Breast epithelium (tissue), 4 donors: ENCODE measurements around the gene SLC44A4. TPM values are rescaled to one million over a fixed set of nuclear protein-coding genes. Genes with fewer than 3 reads are reported as not detected.

Experiments used
- DNase-seq, 2 donors: peaks; one replicate each; pipeline ENCODE4 v3.0.0-alpha.2; 2019; ENCODE audit warnings: low spot score in 2 of 2
- H3K27ac ChIP-seq, 2 donors: fragments of 200-600 bp; sonication (generic) in 1 of 2; one replicate each; pipeline ENCODE4 v1.5.1; 2016 to 2019; ENCODE audit warnings: mild to moderate bottlenecking in 1 of 2
- H3K27me3 ChIP-seq, 2 donors: fragments of 200-600 bp; sonication (generic) in 1 of 2; one replicate each; pipeline versions ENCODE4 v1.5.1 to v1.6.0; 2017 to 2019; ENCODE audit warnings: control low read depth in 1 of 2, mild to moderate bottlenecking in 1 of 2
- H3K36me3 ChIP-seq: fragments of 200-600 bp; one replicate; pipeline ENCODE4 v1.5.1; 2019
- H3K4me1 ChIP-seq, 2 donors: fragments of 200-600 bp; sonication (generic); one replicate each; pipeline ENCODE4 v1.5.1; 2016 to 2019; ENCODE audit warnings: control low read depth in 1 of 2
- H3K4me3 ChIP-seq, 3 donors: fragments of 200-600 bp; sonication (generic); 1 replicate in 2 of 3; 2 replicates in 1 of 3; pipeline ENCODE4 v1.5.1; 2016 to 2019; ENCODE audit warnings: mild to moderate bottlenecking in 3 of 3, moderate library complexity in 2 of 3
- H3K9me3 ChIP-seq, 2 donors: fragments of 200-600 bp; sonication (generic) in 1 of 2; one replicate each; pipeline ENCODE4 v1.5.1; 2016 to 2019; ENCODE audit warnings: control low read depth in 1 of 2
- CTCF ChIP-seq, 3 donors: fragments of 450-650 bp; IDR thresholded peaks; one replicate each; pipeline ENCODE4 v1.5.1; 2016 to 2017; ENCODE audit warnings: antibody characterized with exemption in 3 of 3, mild to moderate bottlenecking in 3 of 3, moderate library complexity in 3 of 3
- POLR2A ChIP-seq: fragments of 450-650 bp; IDR thresholded peaks from one replicate; pipeline ENCODE4 v1.6.1; 2016; ENCODE audit warnings: antibody characterized with exemption, mild to moderate bottlenecking, moderate library complexity
- POLR2AphosphoS5 ChIP-seq, 3 donors: sonication (generic); formaldehyde crosslinking; IDR thresholded peaks; one replicate each; pipeline ENCODE4 v1.6.1; 2017; ENCODE audit warnings: antibody characterized with exemption in 3 of 3
- intact Hi-C: fragments of 100-400 bp; cut with DNase I; formaldehyde crosslinking; loops from one replicate; pipeline ENCODE4 v1.15.1; 2023; ENCODE audit warnings: low total_unique reads
- total RNA-seq, 3 donors: library from RNA; depleted of rRNA; stranded (reverse); fragments of >200 nt; gene quantifications; one replicate each; pipeline ENCODE4 v1.1.0, GENCODE V29; 2016

Gene SLC44A4
- total RNA-seq, 3 donors from 2014 or later: 0.32 to 35.4 (median 10.5) TPM

GRCh38 chr6:31888276-31889258 lies 9.8 kb upstream of the SLC44A4 start:
- intact Hi-C loops: no loop called here
- peak overlapping the region in 1 of 2 donors; percentile 19 for H3K27ac ChIP-seq
- TF ChIP-seq POLR2AphosphoS5 (IDR thresholded peaks at IDR 0.05) (no peak), CTCF (IDR thresholded peaks at IDR 0.05) (peak; percentile 18 to 36 (median 32))

GRCh38 chr6:31887173-31888007 lies 8.6 kb upstream of the SLC44A4 start:
- Histone ChIP-seq H3K27me3 (no peaks in the 10 kb centered on the region), H3K4me1 (no peaks in the 10 kb centered on the region), H3K4me3 (no peak overlapping the region), H3K9me3 (no peaks in the 10 kb centered on the region), H3K36me3 (peaks cover 24% of the 10 kb centered on the region), H3K27ac (no peak overlapping the region)
- no peak for DNase-seq
- TF ChIP-seq POLR2AphosphoS5 (IDR thresholded peaks at IDR 0.05) (no peak), CTCF (IDR thresholded peaks at IDR 0.05) (no peak), POLR2A (no peak)
- intact Hi-C loops: no loop called here

More at GRCh38 chr6:31888276-31889258, 9.8 kb upstream of the SLC44A4 start:
- Histone ChIP-seq H3K27me3 (no peaks in the 10 kb centered on the region), H3K36me3 (peaks cover 19% of the 10 kb centered on the region), H3K9me3 (no peaks in the 10 kb centered on the region), H3K4me3 (no peak overlapping the region), H3K4me1 (no peaks in the 10 kb centered on the region)
- no peak for DNase-seq

GRCh38 chr6:31886541-31886991 lies 7.8 kb upstream of the SLC44A4 start:
- Histone ChIP-seq H3K27ac (no peak overlapping the region), H3K4me3 (no peak overlapping the region), H3K27me3 (no peaks in the 10 kb centered on the region), H3K4me1 (no peaks in the 10 kb centered on the region), H3K9me3 (no peaks in the 10 kb centered on the region), H3K36me3 (peaks cover 24% of the 10 kb centered on the region)
- DNase-seq: no peak
- TF ChIP-seq POLR2A (no peak), CTCF (IDR thresholded peaks at IDR 0.05) (no peak), POLR2AphosphoS5 (IDR thresholded peaks at IDR 0.05) (no peak)
- intact Hi-C loops: no loop called here

GRCh38 chr6:31884528-31885035 lies 5.8 kb upstream of the SLC44A4 start:
- TF ChIP-seq CTCF (IDR thresholded peaks at IDR 0.05): no peak
- TF ChIP-seq POLR2AphosphoS5 (IDR thresholded peaks at IDR 0.05): no peak
- no peak for TF ChIP-seq POLR2A
- Histone ChIP-seq H3K4me3 (no peak overlapping the region), H3K27ac (no peak overlapping the region), H3K4me1 (no peaks in the 10 kb centered on the region), H3K27me3 (no peaks in the 10 kb centered on the region), H3K36me3 (peaks cover 33% of the 10 kb centered on the region), H3K9me3 (no peaks in the 10 kb centered on the region)
- DNase-seq: no peak
- intact Hi-C loops: no loop called here
